ENCODE measurements around the gene TTLL9. TPM values are rescaled to one million over a fixed set of nuclear protein-coding genes. Genes with fewer than 3 reads are reported as not detected.

Gene TTLL9
- total and polyA plus RNA-seq, 10 of the 15 experiments (the other 5 are each of a cell fraction or from before 2014, with no cell fraction given) = 0.03 to 0.77 (median 0.11) TPM; not detected in 2

DNA sequence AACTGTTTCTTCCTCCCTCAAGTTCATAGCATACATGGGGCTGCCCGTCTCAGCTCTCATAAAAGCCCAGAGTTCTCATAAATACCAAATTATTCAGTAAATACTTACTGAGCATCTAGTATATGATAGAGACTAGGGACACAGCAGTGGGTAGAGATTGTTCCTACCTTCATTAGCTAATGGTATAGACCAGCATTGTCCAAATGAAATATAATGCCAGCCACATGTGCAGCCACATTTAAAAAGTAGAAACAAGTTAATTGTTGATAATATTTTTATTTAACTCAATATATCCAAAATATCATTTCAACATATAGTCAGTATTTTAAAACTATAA, 1.2 kb downstream of the TTLL9 start (continued):
- TF ChIP-seq MEF2B (IDR thresholded peaks at IDR 0.05; ENCODE audit: partially characterized antibody, poor library complexity, severe bottlenecking) (no peak), NFIC (IDR thresholded peaks at IDR 0.05; ENCODE audit: low read depth, low read length) (no peak), HCFC1 (IDR thresholded peaks at IDR 0.05; ENCODE audit: low read length) (no peak), NFYA (IDR thresholded peaks at IDR 0.05; ENCODE audit: borderline replicate concordance, low read depth, low read length) (no peak), POLR2AphosphoS5 (IDR thresholded peaks at IDR 0.05; ENCODE audit: low read length) (no peak), KLF5 (IDR thresholded peaks at IDR 0.05; ENCODE audit: partially characterized antibody) (no peak), CBFB (IDR thresholded peaks at IDR 0.05; ENCODE audit: low read depth) (no peak), DPF2 (IDR thresholded peaks at IDR 0.05) (no peak), IKZF1 (conservative IDR thresholded peaks at IDR 0.05) (no peak), KDM1A (IDR thresholded peaks at IDR 0.05; ENCODE audit: borderline replicate concordance) (no peak)
- TF ChIP-seq, protein P1, sequence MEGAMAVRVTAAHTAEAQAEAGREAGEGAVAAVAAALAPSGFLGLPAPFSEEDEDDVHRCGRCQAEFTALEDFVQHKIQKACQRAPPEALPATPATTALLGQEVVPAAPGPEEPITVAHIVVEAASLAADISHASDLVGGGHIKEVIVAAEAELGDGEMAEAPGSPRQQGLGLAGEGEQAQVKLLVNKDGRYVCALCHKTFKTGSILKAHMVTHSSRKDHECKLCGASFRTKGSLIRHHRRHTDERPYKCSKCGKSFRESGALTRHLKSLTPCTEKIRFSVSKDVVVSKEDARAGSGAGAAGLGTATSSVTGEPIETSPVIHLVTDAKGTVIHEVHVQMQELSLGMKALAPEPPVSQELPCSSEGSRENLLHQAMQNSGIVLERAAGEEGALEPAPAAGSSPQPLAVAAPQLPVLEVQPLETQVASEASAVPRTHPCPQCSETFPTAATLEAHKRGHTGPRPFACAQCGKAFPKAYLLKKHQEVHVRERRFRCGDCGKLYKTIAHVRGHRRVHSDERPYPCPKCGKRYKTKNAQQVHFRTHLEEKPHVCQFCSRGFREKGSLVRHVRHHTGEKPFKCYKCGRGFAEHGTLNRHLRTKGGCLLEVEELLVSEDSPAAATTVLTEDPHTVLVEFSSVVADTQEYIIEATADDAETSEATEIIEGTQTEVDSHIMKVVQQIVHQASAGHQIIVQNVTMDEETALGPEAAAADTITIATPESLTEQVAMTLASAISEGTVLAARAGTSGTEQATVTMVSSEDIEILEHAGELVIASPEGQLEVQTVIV (IDR thresholded peaks at IDR 0.05; ENCODE audit: borderline replicate concordance, partially characterized antibody) = no peak

GRCh38 chr20:31872406-31872805, 2.0 kb downstream of the TTLL9 start:
- RAD21 ChIA-PET (ENCODE audit: unreplicated experiment) = interaction anchor here (1.5 kb wide), 2 partner anchors 23 to 79 kb away, joined by 4 to 7 read pairs; partner anchors contain the start of gene PDRG1
- 28% methylated on average over 6 of the region's 6 CpGs for WGBS (ENCODE audit: insufficient coverage, insufficient replicate concordance, low lambda C conversion rate, missing lambda C conversion rate)
- CTCF ChIA-PET = interaction anchor here (0.6 to 4.0 kb wide), 6 partner anchors 8 to 219 kb away, joined by 3 to 26 read pairs (median 6); partner anchors contain the start of gene PDRG1
- H3K4me1 ChIP-seq (ENCODE audit: control insufficient read depth, insufficient read depth, low read length) = peaks cover 13% of the 10 kb centered on the region
- peaks cover 6 to 13% of the 10 kb centered on the region in 2 experiments for H3K27me3 ChIP-seq (replicated peaks in 1 of 2; ENCODE audit: control insufficient read depth in 2 of 2, insufficient read depth in 2 of 2, low read length in 1 of 2)
- ATAC-seq = no peak
- in situ Hi-C loops (cut with MboI) (no loop called here), intact Hi-C loops (cut with micrococcal nuclease; ENCODE audit: unreplicated experiment) (no loop called here)
- POLR2A ChIA-PET = interaction anchor here (0.6 to 6.1 kb wide), 2 partner anchors 8 to 126 kb away, joined by 3 to 31 read pairs; no protein-coding TSS in a partner anchor
- FAIRE-seq = no peak
- H3K4me3 ChIP-seq = no peak overlapping the region
- no peak overlapping the region for H3K27ac ChIP-seq (ENCODE audit: control insufficient read depth, insufficient read depth)
- no peaks in the 10 kb centered on the region for H4K20me1 ChIP-seq (ENCODE audit: control insufficient read depth, insufficient read depth)
- H3K9me3 ChIP-seq (replicated peaks; ENCODE audit: control insufficient read depth, insufficient read depth, low read length) = no peaks in the 10 kb centered on the region
- no peak for DNase-seq (ENCODE audit: low read depth, low spot score)
- H2AFZ ChIP-seq (ENCODE audit: control insufficient read depth, low read depth, low read length) = no peak overlapping the region
- H3K4me2 ChIP-seq (ENCODE audit: control insufficient read depth, insufficient read depth) = no peak overlapping the region
- H3K79me2 ChIP-seq (ENCODE audit: control insufficient read depth, insufficient read depth, low read length) = no peaks in the 10 kb centered on the region
- TF ChIP-seq SIX5 (IDR thresholded peaks at IDR 0.05; ENCODE audit: low read depth, low read length, severe bottlenecking) (no peak), POLR2AphosphoS5 (IDR thresholded peaks at IDR 0.05; ENCODE audit: low read length) (no peak), YBX1 (IDR thresholded peaks at IDR 0.05) (no peak), CHD2 (IDR thresholded peaks at IDR 0.05; ENCODE audit: borderline replicate concordance, low read depth, low read length) (no peak), RBBP5 (conservative IDR thresholded peaks at IDR 0.05) (no peak), GABPA (IDR thresholded peaks at IDR 0.05; ENCODE audit: low read depth) (no peak), SPI1 (IDR thresholded peaks at IDR 0.05; ENCODE audit: borderline replicate concordance, insufficient read depth, low read depth, low read length) (no peak), HDAC2 (IDR thresholded peaks at IDR 0.05) (no peak), MEF2B (IDR thresholded peaks at IDR 0.05; ENCODE audit: partially characterized antibody, poor library complexity, severe bottlenecking) (no peak)
- TF ChIP-seq, protein P2, sequence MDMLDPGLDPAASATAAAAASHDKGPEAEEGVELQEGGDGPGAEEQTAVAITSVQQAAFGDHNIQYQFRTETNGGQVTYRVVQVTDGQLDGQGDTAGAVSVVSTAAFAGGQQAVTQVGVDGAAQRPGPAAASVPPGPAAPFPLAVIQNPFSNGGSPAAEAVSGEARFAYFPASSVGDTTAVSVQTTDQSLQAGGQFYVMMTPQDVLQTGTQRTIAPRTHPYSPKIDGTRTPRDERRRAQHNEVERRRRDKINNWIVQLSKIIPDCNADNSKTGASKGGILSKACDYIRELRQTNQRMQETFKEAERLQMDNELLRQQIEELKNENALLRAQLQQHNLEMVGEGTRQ (IDR thresholded peaks at IDR 0.05; ENCODE audit: borderline replicate concordance, low read depth, low read length) = no peak
- H3K9ac ChIP-seq (ENCODE audit: control insufficient read depth, insufficient read depth, low read length) = no peak overlapping the region
- no TSS peak for BruUV-seq (replicated peaks)
- SMC1A ChIA-PET (ENCODE audit: uncharacterized antibody, unreplicated experiment) = interaction anchor here (1.0 to 2.6 kb wide), 5 partner anchors 9 to 51 kb away, joined by 3 to 11 read pairs (median 5); no protein-coding TSS in a partner anchor
- H3K36me3 ChIP-seq (ENCODE audit: control insufficient read depth in 2 of 2, insufficient read depth in 2 of 2, low read length in 1 of 2) = no peaks in the 10 kb centered on the region
